GM18858 (cell line): ENCODE data around the gene ADAM12.

Experiments
- ATAC-seq: cut with Tn5 transposase; IDR thresholded peaks from one replicate; pipeline ENCODE4 v1.9.1; 2021; ENCODE audit not compliant: unreplicated experiment

The ADAM12 gene

DNA sequence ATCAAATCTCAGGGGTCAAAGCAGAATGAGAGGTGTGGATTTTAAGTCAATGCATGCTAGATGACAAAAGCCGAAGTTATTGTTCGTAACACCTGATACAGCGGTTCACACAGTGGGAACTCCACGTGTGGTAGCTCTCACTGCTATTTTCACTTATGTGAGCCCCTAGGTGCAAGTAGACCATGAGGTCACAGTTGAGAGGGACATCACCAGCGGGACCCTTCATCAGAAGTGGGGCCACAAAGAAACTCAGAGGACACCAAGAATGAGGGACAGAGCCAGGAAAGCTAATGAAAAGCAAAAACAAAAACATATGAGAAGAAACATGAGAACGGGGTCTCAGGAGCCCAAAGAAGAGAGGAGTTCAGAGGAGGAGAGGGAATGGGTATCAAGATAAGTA lies 63.5 kb downstream of the ADAM12 start:
- ATAC-seq, result no peak

DNA sequence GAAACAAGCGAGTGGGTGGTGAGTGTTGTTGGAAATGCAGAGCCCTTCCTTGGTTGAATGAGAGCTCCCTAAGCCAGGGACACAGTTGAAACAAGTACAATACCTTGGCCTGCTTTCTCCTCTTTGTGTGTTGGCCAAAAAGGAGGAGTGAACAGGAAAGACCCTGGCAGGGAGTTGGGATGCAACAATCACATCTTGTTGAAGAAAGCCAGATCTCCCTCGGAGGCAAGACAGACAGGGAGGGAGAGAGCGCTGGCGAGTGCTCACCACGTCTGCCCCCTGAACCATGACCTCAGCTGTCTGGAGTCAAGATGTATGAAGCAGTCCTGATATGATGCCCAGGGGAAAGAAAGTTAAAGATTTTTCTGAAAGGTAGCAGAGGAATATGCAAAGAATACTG lies 66.8 kb downstream of the ADAM12 start:
- no peak for ATAC-seq

DNA sequence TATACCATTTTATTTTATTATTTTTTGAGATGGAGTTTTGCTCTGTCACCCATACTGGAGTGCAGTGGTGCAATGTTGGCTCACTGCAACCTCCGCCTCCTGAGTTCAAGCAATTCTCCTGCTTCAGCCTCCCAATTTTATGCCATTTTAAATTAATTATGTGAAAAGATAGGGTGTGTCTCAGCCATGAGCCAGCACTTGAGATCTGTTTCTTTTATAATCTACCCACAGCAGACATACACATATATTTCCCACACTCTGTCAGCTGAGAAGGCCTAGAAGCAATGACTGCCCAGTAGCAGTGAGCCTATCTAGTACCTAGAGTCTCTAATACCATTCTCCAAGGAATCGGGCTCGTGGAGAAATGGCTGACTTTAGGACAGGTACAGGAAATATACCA lies 70.5 kb downstream of the ADAM12 start:
- ATAC-seq, result no peak

DNA sequence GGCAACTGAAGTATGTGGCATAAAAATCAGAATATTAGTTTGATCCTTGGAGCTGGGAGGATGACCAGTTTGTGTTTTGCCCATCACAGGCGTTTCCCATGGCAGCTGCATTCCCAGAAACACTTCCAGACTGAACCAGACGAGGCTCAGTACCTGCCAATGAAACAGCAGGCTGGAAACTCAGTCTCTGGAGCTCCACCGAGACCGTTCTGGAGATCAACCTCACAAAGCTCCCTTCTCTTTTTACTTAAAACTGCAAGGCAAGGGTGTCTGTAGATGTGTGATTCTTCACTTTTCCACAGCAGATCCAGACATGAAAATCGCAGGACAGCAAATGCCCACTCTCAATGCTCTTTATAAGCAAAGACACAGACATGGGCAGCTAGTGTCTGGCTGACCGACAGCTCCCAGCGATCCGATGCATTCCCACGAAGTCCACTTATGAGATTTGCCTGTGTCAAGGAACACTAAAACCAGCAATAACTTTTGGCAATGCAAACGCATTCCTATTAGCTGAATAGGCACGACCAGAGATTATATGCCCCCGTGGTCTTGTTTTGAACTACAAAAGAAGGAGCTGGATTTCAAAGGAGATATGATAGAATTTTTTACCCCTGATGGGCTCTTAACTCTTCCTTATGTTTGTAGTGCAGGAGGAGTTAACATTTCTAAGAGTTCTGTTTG lies 72.6 kb downstream of the ADAM12 start:
- no peak for ATAC-seq

DNA sequence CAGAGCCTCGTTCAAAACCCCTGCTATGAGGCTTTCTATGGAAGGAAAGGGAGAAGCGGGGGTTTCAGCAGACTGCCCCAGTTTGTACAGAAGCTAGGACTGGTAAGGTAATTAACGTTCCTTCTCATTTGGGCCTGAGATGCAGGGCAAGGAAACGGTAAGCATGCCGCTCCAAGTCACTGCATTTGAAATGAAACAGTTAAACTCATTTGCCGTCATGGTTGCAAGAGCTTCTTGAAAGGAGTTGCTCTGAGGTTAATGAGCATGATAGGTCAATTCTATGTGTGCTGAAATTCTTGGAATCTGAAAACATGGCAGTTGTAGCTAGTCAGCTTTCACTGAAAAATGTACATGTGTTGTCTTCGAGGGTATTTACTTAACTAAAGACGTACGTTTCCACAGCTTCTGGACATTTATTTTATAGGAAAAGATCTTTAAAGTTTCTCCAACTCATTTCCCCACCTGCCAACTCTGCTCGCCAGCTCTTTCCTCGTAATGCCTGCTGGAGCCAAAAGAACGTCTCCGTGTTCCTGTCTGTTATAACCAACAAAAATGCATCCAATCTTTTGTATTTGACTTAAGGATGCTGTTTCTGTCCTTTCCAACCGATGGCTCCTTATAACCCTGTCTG lies 73.3 kb downstream of the ADAM12 start:
- ATAC-seq, result no peak

DNA sequence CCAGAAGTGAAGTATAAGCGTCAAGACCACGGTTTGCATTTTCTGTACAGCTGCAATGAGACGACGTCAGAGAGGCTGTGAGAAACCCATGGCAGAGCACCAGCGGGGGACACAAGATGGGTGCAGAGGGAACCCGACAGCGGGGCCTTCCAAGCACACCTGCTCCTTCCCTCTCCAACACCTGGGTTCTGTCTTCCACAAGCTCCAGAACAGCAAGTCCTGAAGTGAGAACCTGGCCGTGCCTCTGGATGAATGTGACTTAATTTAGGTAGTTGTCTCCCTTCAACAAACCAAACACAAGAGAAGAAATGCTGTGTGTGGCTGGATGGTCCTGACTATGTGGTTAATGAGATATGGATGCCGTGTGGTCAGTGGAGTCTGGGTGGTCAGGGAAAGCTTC lies 76.1 kb downstream of the ADAM12 start:
- no peak for ATAC-seq

DNA sequence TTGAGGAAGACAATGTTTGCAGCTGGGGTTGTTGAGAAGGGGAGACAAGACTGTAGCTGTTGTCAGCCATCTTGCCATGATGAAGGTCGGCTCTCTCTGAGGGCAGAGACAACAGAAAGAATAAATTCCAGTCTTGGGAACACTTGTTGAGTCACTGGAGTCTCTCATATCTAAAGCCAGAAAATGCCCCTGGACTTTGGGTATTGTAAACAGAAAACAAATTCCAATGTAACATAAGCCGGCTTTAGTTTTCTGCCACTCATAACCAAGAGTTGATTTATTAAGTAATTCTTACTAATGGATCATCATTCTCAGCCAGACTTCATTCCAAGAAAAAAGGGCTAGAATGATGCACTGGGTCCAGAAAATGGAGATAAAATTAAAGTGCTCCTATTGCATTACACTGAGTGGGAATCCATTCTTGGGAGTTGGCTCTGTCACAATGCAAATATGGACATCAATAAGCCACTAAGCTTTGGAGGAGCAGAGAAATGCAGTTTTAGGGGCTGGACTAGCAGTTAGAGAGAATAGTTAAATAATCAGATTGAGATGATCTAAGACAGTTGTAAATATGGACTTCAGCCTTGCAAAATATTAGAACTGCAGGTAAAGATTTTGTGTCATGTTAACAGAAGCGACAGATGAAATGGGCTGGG lies 78.9 kb downstream of the ADAM12 start:
- ATAC-seq, result no peak

DNA sequence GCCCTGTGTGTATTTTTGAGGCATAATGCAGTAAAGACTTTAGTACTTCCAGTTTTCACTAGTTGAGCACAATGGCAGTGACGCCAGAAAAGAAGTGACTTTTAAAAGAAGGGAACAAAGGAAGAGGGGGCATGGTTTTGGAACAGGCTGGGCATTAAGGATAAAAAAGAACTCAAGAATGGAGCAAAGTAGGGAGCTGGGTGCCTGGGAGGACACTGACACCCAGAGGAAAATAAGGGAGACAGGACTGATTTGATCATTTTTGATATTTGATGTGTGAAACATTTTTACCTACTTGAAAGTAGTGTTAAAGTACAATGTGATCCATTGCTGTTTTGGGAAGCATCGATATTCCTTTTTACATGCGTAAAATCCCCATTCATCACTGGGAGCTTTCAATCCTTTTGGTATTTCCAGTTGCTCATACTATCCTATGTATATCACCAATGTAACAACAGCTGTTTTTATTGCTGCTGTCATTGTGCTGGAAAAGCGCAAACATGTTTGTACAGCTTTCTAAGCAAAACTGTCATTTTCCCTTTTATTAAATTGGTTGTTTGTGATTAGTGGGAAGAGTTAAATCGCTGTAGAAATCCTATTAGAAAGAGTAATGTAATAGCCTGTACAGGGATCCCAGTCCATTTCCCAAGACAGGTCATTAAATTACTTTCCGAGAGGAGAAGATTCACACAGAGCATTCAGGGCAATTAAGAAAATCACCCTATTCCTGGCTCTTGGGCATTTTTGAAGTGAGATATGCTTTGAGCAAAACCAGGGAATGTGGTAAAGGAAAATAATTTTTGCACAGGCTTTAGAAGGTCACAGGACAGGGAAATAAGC lies 85.2 kb downstream of the ADAM12 start:
- ATAC-seq, result no peak

DNA sequence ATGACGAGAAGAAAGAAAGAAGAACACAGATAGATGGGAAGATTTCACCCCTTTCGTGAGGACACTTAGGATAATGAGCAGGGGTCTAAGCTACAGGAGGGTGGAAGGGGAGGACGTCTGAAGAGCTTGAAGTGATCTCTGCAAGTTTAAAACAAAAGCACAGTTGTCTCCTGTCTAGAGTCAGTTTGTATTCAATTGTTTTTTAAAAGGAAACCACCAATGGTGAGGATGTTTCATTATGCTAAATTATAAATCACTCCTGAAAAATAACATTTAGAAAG lies 85.9 kb downstream of the ADAM12 start:
- ATAC-seq, result no peak

DNA sequence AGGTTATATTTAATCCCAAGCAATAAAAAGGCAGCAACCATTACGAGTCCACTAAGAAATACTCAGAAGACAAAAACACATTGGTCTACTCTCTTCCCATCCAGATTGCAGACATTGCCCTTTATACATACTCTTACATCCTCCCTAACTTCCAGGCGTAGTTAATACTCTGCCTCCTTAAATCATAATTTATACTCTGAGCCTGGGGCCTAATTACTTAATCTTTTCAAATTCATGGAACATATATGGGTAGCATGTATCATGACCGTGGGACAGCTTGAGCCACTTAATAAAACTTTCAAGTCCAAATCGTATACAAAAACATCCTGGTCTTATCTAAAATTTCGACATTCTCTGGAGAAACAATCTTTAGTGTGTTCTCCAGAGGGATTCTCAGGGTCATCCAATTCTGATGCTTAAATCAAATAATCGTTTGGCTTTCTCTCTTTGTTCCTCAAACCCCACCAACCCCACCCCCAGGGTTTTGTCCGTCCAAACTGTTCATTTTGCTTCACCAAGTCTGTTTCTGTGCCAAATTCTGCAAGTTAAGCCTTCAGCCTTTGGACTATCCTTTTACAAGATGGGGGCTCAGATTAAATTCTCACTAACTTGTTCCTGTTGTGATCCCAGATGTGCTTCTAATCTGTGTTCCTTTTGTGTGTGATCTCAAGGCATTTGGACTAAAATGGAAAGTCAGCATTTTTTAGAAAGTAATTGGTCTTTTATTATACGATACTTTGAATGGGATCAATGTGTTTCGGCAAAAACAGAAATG lies 86.4 kb downstream of the ADAM12 start:
- ATAC-seq, result no peak

DNA sequence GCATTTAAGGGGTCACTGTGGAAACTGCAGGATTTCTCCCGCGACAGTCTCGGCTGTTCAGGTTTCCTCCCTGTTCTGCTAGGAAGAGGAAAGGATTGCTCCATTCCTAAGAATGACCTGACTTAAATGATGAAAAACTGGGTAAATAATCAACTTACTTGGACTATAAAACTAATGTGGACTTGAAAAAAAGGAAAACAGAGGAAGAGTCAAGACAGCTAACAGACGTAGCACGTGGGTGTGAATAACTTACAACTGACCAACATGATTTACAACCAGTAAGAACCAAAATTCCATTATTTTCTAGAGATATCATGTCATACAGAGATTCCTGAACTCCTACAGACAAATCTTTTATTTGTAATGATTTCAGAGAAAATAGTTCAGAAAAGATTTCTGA lies 93.8 kb downstream of the ADAM12 start:
- no peak for ATAC-seq

DNA sequence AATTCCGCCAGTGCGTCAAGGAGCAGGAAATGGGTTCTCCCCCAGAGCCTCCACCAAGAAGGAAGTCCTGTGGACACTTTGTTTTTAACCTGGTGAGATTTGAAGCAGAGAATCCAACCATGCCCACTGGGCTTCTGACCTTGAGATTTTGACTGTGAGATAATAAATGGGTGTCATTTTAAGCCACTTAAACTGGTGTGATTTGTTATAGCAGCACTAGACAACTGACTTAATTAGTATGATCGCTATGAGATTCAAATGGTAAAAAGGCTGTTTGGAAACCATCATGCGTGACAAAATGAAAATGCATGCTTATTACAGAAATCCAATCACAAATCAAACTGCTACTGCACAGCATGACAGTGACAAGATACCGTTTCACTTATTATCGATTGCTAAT lies 98.0 kb downstream of the ADAM12 start:
- no peak for ATAC-seq

DNA sequence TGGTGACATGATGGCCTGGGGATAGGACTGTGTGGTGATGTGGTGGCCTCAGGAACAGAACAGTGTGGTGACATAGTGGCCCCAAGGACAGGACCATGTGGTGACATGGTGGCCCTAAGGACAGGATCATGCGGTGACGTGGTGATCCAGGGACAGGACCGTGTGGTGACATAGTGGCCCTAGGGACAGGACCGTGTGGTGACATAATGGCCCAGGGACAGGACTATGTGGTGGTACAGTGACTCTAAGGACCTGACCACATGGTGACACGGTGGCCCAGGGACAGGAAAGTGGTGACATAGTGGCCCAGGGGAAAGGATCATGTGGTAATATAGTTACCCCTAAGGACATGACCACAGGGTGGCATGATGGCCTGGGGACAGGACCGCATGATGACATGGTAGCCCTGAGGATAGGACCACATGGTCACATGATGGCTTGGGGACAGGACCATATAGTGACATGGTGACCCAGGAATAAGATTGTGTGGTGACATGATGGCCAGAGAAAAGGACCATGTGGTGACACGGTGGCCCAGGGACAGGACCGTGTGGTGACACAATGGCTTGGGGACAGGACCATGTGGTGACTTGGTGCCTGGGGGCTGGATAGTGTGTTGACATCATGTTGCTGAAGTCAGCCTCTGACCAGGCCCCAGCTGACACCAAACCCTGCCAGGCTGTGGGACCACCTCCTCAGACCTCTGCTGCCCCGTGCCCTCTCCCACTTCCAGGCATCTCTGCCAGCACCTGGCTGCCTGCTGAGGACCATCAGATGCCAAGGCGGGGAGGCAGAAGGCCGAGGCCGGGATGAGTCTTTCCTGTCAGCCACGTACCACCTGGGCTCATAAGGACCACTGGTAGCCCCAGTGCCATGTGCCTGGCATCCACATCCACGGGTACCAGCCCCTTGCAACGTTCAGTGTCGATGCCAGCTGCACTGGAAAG lies 99.5 kb downstream of the ADAM12 start:
- ATAC-seq, result no peak

DNA sequence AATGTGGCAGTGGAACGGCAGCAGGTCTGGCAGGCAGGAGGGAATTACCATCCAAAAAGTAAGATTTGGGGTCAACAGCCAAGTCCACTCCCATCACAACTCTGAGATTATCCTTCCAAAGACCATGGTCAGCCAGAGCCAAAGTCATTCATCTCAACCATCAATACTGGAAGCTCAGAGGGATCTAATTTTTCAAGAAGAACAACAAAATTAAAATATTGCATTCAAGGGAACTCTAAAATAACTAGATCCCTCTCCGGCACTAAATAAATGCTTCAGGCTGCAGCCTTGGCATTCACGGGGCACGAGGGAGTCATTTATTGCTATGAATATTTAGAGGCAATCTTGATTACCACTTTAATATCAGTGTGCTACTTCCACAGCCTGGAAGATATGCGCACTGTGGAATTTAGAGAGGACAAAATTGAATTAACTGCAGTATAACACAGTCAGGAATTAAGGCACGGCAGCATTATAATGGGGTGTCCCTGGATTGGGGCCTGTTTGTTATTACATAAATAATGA lies 102.0 kb downstream of the ADAM12 start:
- ATAC-seq, result no peak

DNA sequence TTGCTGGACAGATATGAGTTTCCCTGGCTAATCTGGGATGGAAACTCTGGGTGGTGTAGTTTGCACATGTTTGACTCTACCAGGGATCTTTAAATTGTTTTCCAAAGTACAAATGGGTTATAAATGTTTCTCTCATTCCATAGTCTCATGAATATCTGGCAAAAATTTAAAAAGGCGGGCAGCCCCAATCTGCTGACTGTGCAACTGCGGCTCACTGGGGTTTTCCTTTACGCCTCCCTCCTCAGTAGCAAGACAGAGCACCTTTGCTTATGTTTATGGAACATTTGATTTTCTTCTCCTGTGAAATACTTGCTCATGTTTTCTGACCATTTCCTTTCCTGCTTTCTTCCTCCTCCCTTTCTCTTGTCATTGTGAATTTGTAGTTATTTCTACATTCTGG lies 105.0 kb downstream of the ADAM12 start:
- ATAC-seq, result no peak

DNA sequence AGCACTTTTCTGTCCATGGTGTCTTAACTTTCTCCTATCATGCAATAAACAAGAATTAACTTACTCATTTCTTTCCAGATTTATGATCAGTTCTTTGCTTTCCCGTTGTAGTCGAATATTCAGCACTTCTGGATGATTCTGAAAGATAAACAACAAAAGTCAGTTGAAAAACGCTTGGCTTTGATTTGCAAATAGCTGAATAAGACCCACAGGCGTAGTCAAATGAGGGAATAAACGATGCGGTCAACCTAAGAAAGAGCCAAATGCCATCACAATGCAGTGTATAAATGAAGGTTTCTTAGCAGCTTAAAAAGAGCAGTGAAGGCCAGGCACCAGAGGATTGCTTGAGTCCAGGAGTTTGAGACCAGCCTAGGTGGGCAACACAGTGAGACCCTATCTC lies 109.4 kb downstream of the ADAM12 start:
- no peak for ATAC-seq

DNA sequence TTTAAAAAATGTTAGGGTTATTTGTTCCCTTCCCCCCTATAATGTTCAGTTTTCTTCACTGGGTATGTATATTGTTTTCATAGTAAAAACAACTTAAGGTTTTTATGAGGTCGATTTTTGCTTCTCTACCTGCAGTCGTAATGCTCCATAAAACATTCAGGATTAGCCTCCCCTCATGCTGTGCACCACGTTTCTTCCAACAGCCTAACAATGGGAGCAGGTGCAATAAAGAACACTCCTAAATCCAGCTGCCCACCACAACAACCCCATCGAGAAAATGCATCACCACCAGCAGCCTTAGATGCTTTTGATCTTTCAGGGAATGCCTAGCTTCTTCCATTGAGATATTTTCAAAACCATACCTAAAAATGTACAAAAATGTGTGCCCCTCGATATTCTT lies 111.1 kb downstream of the ADAM12 start:
- no peak for ATAC-seq

DNA sequence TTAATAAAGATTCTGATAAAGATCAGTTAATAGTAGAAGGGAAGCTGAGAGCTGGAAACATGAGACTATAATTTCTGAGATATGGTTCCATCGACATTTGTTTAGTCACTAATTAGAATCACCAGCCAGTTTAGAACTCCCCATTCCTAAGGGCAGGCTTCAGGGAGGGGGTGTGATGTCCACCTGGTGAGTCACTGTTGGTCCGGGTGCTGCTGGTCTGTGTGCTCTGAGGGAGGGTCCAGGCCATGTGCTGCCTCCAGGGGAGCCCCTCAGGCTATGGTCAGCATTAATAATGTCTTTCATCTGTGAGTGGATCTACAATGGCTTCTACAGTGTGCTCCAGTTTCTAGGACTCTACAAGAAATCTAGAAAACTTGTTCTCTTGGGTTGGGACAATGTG lies 115.8 kb downstream of the ADAM12 start:
- no peak for ATAC-seq

DNA sequence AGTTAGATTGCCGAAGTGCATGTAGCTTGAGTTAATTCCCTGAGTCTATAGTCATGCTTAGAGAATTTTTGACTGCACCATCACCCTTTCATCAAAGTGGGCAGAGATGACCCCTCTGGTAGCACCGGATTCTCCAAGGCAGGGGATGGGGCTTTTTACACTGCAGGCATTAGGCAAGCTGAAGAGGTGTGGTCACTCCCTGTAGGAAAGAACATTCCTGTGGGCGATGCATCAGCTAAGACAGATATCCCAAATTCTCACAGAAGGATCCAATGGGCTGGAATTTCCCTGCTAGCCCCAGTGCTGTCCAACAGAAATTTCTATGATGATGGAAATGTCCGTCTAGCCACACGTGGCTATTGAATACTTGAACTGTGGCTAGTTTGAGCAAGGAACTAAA lies 118.2 kb downstream of the ADAM12 start:
- no peak for ATAC-seq
